GM19099 (cell line): Measurements from ENCODE around the gene CD248.

Source experiments
- POLR2A ChIP-seq: IDR thresholded peaks from 3 replicates; pipeline ENCODE4 v1.6.1; 2011; ENCODE audit warnings: low read depth; ENCODE audit not compliant: insufficient read length; ENCODE audit errors: extremely low read depth

Gene CD248

GRCh38 chr11:66326261-66327111 is 9.6 kb upstream of the CD248 start:
- TF ChIP-seq POLR2A = no peak

- no peak for TF ChIP-seq POLR2A
Measured at GRCh38 chr11:66325263-66325671, 8.4 kb upstream of the CD248 start.

- TF ChIP-seq POLR2A = no peak
Measured at GRCh38 chr11:66324664-66325063, 7.8 kb upstream of the CD248 start.

GRCh38 chr11:66323684-66324083 is 6.8 kb upstream of the CD248 start:
- no peak for TF ChIP-seq POLR2A

GRCh38 chr11:66322732-66323427 is 6.0 kb upstream of the CD248 start:
- TF ChIP-seq POLR2A = no peak

GRCh38 chr11:66321606-66322005 is 4.8 kb upstream of the CD248 start:
- no peak for TF ChIP-seq POLR2A

- no peak for TF ChIP-seq POLR2A
Measured at GRCh38 chr11:66318600-66318970, 1.7 kb upstream of the CD248 start.

- no peak for TF ChIP-seq POLR2A
Measured at GRCh38 chr11:66317723-66318599, 1.1 kb upstream of the CD248 start.

GRCh38 chr11:66317322-66317722 is 478 bp upstream of the CD248 start:
- TF ChIP-seq POLR2A = peak; percentile 41

- TF ChIP-seq POLR2A = no peak
Measured at GRCh38 chr11:66315921-66316811, 678 bp downstream of the CD248 start.

GRCh38 chr11:66315498-66315885 is 1.4 kb downstream of the CD248 start:
- TF ChIP-seq POLR2A = no peak

- no peak for TF ChIP-seq POLR2A
Measured at GRCh38 chr11:66314561-66315497, 2.0 kb downstream of the CD248 start.

GRCh38 chr11:66314186-66314501 is 2.7 kb downstream of the CD248 start:
- TF ChIP-seq POLR2A = no peak

GRCh38 chr11:66313321-66314185 is 3.3 kb downstream of the CD248 start:
- no peak for TF ChIP-seq POLR2A
